ENCODE results near the gene TEAD4. TPM values are rescaled to one million over a fixed set of nuclear protein-coding genes. Genes with fewer than 3 reads are reported as not detected.

The TEAD4 gene
- total RNA-seq, 1 donor from 2014 or later: 8.8 TPM

DNA sequence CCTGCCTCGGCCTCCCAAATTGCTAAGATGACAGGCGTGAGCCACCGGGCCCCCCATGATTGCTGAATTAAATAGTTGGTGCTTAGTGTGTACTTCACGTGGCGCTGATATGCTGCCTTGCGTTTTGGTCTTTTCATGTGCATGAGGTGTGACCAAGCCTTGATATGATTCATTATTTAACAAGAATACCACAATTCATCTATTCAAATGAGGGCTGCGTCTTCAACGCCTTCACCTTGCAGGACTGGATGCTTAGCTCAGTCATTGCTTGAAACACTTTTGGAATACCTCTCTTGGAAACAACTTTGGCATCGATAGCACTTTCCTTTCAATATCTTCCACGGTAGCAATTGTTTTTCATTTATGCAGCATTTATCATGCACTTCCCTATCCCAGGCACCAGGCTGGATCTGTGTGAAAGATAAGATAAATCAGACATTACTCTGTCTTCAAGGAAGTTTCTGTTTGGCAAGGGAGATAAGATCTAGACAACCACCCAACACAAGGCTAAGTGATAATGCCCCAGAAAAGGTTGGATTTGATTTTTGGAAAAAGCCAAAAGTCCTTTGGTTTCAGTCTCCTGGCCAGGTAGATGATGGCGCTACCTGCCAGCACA lies 1.3 kb upstream of the TEAD4 start:
- Histone ChIP-seq H3F3A (ENCODE audit: low read depth) (peaks cover 33% of the 10 kb centered on the region), H3K9me3 (ENCODE audit: low read depth) (no peaks in the 10 kb centered on the region), H3K27ac (no peak overlapping the region), H3K4me1 (peaks cover 20% of the 10 kb centered on the region), H3K27me3 (peaks cover 43% of the 10 kb centered on the region), H3K79me2 (ENCODE audit: low read depth) (peaks cover 23% of the 10 kb centered on the region), H3K4me3 (peak overlapping the region; percentile 73), H2AFZ (replicated peaks) (peak overlapping the region; percentile 87), H3K4me2 (peak overlapping the region; percentile 70), H3K36me3 (no peaks in the 10 kb centered on the region), H3K9ac (no peak overlapping the region), H4K20me1 (ENCODE audit: low read depth) (peaks cover 25% of the 10 kb centered on the region)
- Mint-ChIP-seq H3K9me3 (no peaks in the 10 kb centered on the region), H3K4me1 (peaks cover 22% of the 10 kb centered on the region), H3K36me3 (no peaks in the 10 kb centered on the region), H3K27ac (no peak overlapping the region), H3K27me3 (ENCODE audit: insufficient read depth, low read depth) (peaks cover 25% of the 10 kb centered on the region), H3K4me3 (peak overlapping the region; percentile 87)
- DNase-seq (ENCODE audit: low spot score): no peak
- TF ChIP-seq EZH2phosphoT487 (IDR thresholded peaks at IDR 0.05) (no peak), EZH2 (IDR thresholded peaks at IDR 0.05) (no peak)
- TF ChIP-seq, protein P1, sequence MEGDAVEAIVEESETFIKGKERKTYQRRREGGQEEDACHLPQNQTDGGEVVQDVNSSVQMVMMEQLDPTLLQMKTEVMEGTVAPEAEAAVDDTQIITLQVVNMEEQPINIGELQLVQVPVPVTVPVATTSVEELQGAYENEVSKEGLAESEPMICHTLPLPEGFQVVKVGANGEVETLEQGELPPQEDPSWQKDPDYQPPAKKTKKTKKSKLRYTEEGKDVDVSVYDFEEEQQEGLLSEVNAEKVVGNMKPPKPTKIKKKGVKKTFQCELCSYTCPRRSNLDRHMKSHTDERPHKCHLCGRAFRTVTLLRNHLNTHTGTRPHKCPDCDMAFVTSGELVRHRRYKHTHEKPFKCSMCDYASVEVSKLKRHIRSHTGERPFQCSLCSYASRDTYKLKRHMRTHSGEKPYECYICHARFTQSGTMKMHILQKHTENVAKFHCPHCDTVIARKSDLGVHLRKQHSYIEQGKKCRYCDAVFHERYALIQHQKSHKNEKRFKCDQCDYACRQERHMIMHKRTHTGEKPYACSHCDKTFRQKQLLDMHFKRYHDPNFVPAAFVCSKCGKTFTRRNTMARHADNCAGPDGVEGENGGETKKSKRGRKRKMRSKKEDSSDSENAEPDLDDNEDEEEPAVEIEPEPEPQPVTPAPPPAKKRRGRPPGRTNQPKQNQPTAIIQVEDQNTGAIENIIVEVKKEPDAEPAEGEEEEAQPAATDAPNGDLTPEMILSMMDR (IDR thresholded peaks at IDR 0.05): no peak

DNA sequence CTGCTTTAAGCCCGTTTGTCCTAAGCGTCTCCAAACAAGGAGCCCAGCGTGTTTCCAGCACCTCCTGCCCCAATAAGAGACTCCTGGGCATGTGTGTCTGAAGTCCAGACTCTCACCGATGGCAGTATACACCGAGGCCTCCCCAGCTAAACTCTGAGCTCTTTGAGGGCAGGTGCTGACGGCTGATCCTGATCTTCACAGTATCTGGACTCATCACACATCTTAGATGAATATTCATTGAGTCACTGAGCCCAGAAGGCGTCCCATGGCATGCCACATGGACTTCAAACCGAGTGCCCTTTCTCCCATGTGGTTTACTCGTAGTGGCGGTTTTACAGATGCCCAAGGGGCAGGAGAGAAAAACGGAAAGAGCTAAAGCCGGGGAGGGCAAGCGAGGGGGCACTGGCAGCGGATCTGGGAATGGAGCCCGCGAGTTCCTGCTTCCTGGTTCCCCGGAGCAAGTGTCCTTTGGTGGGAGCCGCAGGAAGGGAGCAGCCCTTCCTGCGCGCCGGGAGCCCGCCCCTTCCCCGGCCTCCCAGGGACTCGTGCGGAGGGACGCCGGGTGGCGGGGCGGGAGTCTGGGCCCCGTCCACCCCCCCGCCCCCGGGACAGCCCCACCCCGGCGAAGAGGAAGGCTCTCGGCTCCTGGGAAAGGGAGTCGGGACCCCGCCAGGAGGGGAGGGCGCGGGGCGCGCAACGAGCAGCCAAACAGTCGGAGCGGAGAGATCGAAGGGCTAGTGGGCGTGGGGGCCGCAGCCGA lies 585 bp upstream of the TEAD4 start:
- peaks cover 25% of the 10 kb centered on the region for H3K27me3 Mint-ChIP-seq (ENCODE audit: insufficient read depth, low read depth)
- no peak overlapping the region for H3K27ac ChIP-seq
- H3K27me3 ChIP-seq: peaks cover 43% of the 10 kb centered on the region

DNA sequence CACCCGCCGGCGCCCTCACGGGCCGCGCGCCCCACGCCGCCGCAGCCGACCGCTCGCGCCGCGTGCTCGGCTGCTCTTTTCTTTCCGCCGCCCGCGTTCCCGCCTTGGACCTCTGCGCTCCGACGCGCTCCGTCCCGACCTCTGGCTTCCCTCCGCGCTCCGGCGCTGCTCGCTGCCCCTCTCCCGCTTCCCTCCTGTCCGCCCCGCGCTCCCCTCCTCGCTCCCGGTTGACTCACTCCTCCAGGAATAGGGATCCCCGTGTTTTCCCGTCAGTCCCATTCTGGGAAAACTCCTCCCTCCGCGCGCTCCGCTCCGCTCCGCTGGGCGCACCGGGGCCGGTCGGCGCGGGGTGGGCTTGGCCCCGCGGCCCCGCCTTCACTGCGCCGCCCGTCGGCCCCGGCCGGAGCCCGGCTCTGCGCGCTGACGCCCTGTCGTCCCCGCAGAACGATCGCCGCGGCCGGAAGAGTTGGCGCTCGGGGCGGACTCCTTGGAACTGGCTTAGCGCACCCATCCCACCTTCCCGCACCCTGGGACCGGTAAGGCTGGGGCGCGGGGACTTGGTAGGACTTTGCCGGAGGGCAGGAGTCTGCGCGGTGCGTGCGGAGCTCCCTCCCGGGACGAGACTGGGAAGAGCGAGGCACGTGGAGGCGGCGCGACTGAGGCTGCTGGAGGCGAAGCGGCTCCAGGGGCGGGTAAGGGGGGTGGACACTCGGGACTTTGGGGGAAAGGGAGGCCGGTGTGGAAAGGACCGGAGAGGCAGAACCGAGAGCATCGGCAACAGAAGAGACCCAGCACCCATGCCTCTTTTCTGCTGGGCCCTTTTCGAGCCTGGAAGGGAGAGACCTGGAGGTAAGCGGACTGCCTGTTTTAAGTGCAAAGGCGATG lies 550 bp downstream of the TEAD4 start:
- peaks cover 32% of the 10 kb centered on the region for H3K4me1 ChIP-seq
- H3K27ac ChIP-seq: no peak overlapping the region
- H3K79me2 ChIP-seq (ENCODE audit: low read depth): peaks cover 39% of the 10 kb centered on the region
- peak overlapping the region; percentile 73 for H3K4me3 ChIP-seq
- H3K4me1 Mint-ChIP-seq: peaks cover 36% of the 10 kb centered on the region
- H3K36me3 Mint-ChIP-seq: no peaks in the 10 kb centered on the region
- H3F3A ChIP-seq (ENCODE audit: low read depth): peaks cover 33% of the 10 kb centered on the region
- no peaks in the 10 kb centered on the region for H3K9me3 Mint-ChIP-seq
- peak overlapping the region; percentile 95 for H3K4me2 ChIP-seq
- no peaks in the 10 kb centered on the region for H3K36me3 ChIP-seq
- H3K9ac ChIP-seq: peak overlapping the region; percentile 34
- peak overlapping the region; percentile 86 for H3K4me3 Mint-ChIP-seq
- peaks cover 33% of the 10 kb centered on the region for H4K20me1 ChIP-seq (ENCODE audit: low read depth)
- TF ChIP-seq EZH2 (IDR thresholded peaks at IDR 0.05): peak; percentile 52
- TF ChIP-seq, protein P1 (IDR thresholded peaks at IDR 0.05): peak; percentile 13
- peak; percentile 44 for TF ChIP-seq EZH2phosphoT487 (IDR thresholded peaks at IDR 0.05)
- DNase-seq (ENCODE audit: low spot score): peak; percentile 77
- H2AFZ ChIP-seq (replicated peaks): peak overlapping the region; percentile 97
- H3K9me3 ChIP-seq (ENCODE audit: low read depth): no peaks in the 10 kb centered on the region
- H3K27me3 Mint-ChIP-seq (ENCODE audit: insufficient read depth, low read depth): peaks cover 25% of the 10 kb centered on the region
- no peak overlapping the region for H3K27ac Mint-ChIP-seq
- peaks cover 43% of the 10 kb centered on the region for H3K27me3 ChIP-seq

More for the DNA sequence above, 585 bp upstream of the TEAD4 start:
- H3K4me1 ChIP-seq: peaks cover 27% of the 10 kb centered on the region
- H3K4me3 ChIP-seq: peak overlapping the region; percentile 73
- no peak overlapping the region for H3K9ac ChIP-seq
- Mint-ChIP-seq H3K4me3 (peak overlapping the region; percentile 87), H3K27ac (peak overlapping the region; percentile 38), H3K4me1 (peaks cover 29% of the 10 kb centered on the region), H3K9me3 (no peaks in the 10 kb centered on the region), H3K36me3 (no peaks in the 10 kb centered on the region)
- H3K36me3 ChIP-seq: no peaks in the 10 kb centered on the region
- peak overlapping the region; percentile 70 for H3K4me2 ChIP-seq
- H4K20me1 ChIP-seq (ENCODE audit: low read depth): peaks cover 31% of the 10 kb centered on the region
- no peaks in the 10 kb centered on the region for H3K9me3 ChIP-seq (ENCODE audit: low read depth)
- H3K79me2 ChIP-seq (ENCODE audit: low read depth): peaks cover 30% of the 10 kb centered on the region
- H3F3A ChIP-seq (ENCODE audit: low read depth): peaks cover 33% of the 10 kb centered on the region
- TF ChIP-seq, protein P1 (IDR thresholded peaks at IDR 0.05): no peak
- no peak for TF ChIP-seq EZH2 (IDR thresholded peaks at IDR 0.05)
- peak overlapping the region; percentile 87 for H2AFZ ChIP-seq (replicated peaks)
- DNase-seq (ENCODE audit: low spot score): peak; percentile 46

All from neural progenitor cell (in vitro differentiated cells).